CD4-positive, alpha-beta T cell treated with Interleukin-10 for 1 hour (primary cell): ENCODE measurements around the gene COPG2.

Experiments used
- DNase-seq: peaks from one replicate; pipeline ENCODE4 v3.0.0-alpha.2; 2020

The COPG2 gene

DNA sequence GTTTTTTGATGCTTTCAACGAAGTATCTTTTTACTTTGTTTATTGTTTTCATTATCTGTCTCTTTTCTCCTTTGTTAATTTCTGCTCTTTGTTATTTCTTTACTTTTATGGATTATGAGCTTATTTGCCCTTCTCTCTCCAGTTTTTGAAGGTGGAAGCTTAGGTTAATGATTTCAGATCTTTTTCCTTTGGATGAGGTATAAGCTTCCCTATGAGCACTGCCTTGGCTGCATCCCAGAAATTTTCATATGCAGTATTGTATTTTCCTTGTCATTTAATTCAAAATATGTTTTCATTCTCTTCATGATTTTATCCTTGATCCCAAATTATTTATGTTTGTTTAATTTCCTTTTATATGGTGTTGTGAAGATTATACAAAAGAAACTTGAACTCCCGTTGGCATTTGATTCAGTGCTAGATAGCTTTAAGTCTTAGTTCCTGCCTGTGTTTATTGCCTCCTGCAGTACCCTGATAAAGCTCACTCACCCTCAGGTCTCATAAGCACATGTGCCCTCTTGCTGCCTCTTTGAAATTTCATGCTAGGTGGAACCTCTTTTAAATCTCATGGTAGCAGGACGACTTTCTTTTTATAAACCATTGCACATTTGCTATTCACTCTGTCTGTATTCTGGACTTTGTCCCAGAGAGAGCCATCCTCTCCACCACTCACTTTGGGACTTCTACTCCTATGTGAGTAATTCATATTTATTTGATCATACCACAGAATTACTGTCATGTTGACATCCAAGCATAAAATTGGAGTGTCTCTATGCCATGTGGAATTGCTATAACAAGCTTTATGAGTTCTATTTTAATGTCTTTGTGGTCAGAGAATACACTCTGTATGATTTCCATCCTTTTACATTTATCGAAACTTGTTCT, 204.8 kb downstream of the COPG2 start:
- DNase-seq, result no peak

DNA sequence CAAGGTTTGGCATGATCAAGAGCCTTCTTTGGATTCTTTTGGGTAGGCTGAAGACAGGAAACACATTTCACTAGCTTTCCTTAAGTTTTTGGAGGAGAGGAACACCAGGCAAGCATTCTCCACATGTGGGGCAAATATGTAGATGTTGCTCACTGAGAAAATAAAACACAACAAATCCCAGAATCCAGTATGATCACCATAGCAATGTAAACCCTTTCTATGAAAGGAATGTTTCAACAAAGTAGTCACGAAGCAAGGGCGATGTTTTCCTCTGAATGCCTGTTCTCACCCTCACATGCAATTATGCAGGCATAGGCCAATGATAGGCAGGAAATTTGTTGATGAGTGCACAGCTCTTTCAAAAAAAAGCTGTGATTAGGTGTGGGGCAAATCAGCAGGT, 207.3 kb downstream of the COPG2 start:
- no peak for DNase-seq

DNA sequence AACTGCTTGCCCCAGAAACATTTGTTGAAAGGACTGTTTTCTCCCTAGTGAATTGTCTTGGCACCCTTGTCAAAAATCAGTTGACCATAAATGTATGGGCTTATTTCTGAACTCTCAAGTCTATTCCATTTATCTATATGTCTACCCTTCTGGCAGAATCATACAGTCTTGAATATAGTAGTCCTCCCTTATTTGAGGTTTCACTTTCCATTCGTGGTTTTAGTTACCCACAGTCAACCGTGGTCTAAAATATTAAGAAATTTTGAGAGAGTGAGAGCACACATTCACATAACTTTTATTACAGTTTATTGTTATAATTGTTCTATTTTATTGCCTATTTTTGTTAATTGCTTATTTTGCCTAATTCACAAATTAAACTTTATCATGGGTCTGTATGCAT, 210.3 kb downstream of the COPG2 start:
- peak; percentile 20 for DNase-seq
